ENCODE results near the gene GALNS. TPM values are rescaled to one million over a fixed set of nuclear protein-coding genes. Genes with fewer than 3 reads are reported as not detected.

Gene GALNS
- total and polyA plus RNA-seq, 2 of the 8 experiments (the other 6 are each of a cell fraction or from before 2014, with no cell fraction given) = 8.9 to 17.8 TPM

- no peak for TF ChIP-seq YY1 (IDR thresholded peaks at IDR 0.05; ENCODE audit: low read depth, low read length)
- no peak for TF ChIP-seq NANOG (IDR thresholded peaks at IDR 0.05; ENCODE audit: insufficient read depth, low read depth, low read length, poor library complexity, severe bottlenecking)
- TF ChIP-seq CHD7 (IDR thresholded peaks at IDR 0.05; ENCODE audit: insufficient replicate concordance, low read length) = no peak
- no peak for TF ChIP-seq RXRA (IDR thresholded peaks at IDR 0.05; ENCODE audit: insufficient read depth, low read depth, low read length)
- TF ChIP-seq SP4 (IDR thresholded peaks at IDR 0.05; ENCODE audit: low read length) = no peak
- TF ChIP-seq PHF8 (conservative IDR thresholded peaks at IDR 0.05; ENCODE audit: low read depth, low read length) = no peak
- TF ChIP-seq EZH2 (IDR thresholded peaks at IDR 0.05; ENCODE audit: low read depth, low read length, severe bottlenecking) = no peak
- TF ChIP-seq CREB1 (IDR thresholded peaks at IDR 0.05) = no peak
These were observed 43.9 kb upstream of the GALNS start (continued) for GRCh38 chr16:88900662-88901052.
